GM21526 (cell line): ENCODE data around the gene DCLRE1C.
"Not testable (repeated sequence)": the region's sequence is repeated elsewhere in the genome, so short reads cannot be mapped to it uniquely, and the experiment has no call there.

ENCODE experiments used
- ATAC-seq: cut with Tn5 transposase; IDR thresholded peaks from one replicate; pipeline ENCODE4 v1.9.1; 2021; ENCODE audit warnings: moderate library complexity; ENCODE audit not compliant: unreplicated experiment, low FRiP score

Gene DCLRE1C

GRCh38 chr10:14891151-14891550, 62.7 kb downstream of the DCLRE1C start:
- no peak for ATAC-seq

GRCh38 chr10:14889318-14889717, 64.6 kb downstream of the DCLRE1C start:
- no peak for ATAC-seq

- ATAC-seq = no peak
Observed at GRCh38 chr10:14884082-14884481, 69.8 kb downstream of the DCLRE1C start.

GRCh38 chr10:14880229-14880628, 73.7 kb downstream of the DCLRE1C start:
- ATAC-seq = no peak

GRCh38 chr10:14879928-14880193, 74.0 kb downstream of the DCLRE1C start:
- no peak for ATAC-seq

- peak; percentile 0 for ATAC-seq
Observed at GRCh38 chr10:14879124-14879927, 74.6 kb downstream of the DCLRE1C start.

- ATAC-seq = peak; percentile 89
Observed at GRCh38 chr10:14878266-14879123, 75.4 kb downstream of the DCLRE1C start, which contains the start of gene SUV39H2. Gene SUV39H2 (plus strand): TSS chr10:14878866. CDS start chr10:14878889, 23 bp downstream.

GRCh38 chr10:14876764-14877163, 77.1 kb downstream of the DCLRE1C start:
- no peak for ATAC-seq

GRCh38 chr10:14875941-14876340, 78.0 kb downstream of the DCLRE1C start:
- no peak for ATAC-seq

GRCh38 chr10:14873090-14873760, 80.7 kb downstream of the DCLRE1C start:
- ATAC-seq = peak; percentile 45

GRCh38 chr10:14864871-14865270, 89.0 kb downstream of the DCLRE1C start:
- not testable (repeated sequence) for ATAC-seq

GRCh38 chr10:14864466-14864865, 89.4 kb downstream of the DCLRE1C start:
- ATAC-seq = not testable (repeated sequence)

GRCh38 chr10:14860791-14861190, 93.1 kb downstream of the DCLRE1C start:
- ATAC-seq = no peak

GRCh38 chr10:14859775-14860174, 94.1 kb downstream of the DCLRE1C start:
- ATAC-seq = no peak

- ATAC-seq = no peak
Observed at GRCh38 chr10:14859043-14859442, 94.9 kb downstream of the DCLRE1C start.

GRCh38 chr10:14858338-14858960, 95.4 kb downstream of the DCLRE1C start:
- ATAC-seq = no peak

- ATAC-seq = no peak
Observed at GRCh38 chr10:14855453-14855852, 98.4 kb downstream of the DCLRE1C start.

GRCh38 chr10:14852236-14852635, 101.7 kb downstream of the DCLRE1C start:
- ATAC-seq = no peak
